ENCODE data around the gene POLR2I.

DNA sequence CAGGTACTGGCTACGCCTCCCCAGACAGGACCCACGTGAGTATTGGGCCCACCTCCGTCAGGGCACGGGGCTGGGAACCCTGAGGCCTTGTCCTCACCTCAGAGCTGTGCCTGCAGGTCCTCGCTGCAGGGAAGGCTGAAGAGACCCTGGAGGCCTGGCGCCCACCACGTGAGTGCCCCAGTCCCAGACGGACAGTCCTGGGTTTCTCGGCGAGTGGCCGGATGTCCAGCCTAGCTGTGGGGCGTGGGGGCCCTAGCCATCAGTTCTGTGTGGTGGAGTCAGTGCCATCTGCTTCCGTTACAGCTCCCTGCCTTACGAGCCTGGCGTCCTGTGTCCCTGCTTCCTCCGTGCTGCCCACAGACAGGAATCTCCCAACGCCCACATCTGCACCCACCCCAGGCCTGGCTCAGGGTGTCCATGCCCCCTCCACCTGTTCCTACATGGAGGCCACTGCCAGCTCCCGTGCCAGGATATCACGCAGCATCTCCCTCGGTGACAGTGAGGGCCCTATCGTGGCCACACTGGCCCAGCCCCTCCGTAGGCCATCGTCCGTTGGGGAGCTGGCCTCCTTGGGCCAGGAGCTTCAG lies 11.5 kb downstream of the POLR2I start:
- TF ChIP-seq CREB1 (CRISPR knock-in tag; IDR thresholded peaks at IDR 0.05; ENCODE audit: low read depth): no peak
- TF ChIP-seq, protein P1, sequence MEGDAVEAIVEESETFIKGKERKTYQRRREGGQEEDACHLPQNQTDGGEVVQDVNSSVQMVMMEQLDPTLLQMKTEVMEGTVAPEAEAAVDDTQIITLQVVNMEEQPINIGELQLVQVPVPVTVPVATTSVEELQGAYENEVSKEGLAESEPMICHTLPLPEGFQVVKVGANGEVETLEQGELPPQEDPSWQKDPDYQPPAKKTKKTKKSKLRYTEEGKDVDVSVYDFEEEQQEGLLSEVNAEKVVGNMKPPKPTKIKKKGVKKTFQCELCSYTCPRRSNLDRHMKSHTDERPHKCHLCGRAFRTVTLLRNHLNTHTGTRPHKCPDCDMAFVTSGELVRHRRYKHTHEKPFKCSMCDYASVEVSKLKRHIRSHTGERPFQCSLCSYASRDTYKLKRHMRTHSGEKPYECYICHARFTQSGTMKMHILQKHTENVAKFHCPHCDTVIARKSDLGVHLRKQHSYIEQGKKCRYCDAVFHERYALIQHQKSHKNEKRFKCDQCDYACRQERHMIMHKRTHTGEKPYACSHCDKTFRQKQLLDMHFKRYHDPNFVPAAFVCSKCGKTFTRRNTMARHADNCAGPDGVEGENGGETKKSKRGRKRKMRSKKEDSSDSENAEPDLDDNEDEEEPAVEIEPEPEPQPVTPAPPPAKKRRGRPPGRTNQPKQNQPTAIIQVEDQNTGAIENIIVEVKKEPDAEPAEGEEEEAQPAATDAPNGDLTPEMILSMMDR (conservative IDR thresholded peaks at IDR 0.05; ENCODE audit: low read depth in 2 of 2): no peak
- TF ChIP-seq POLR2AphosphoS5 (IDR thresholded peaks at IDR 0.05; ENCODE audit: low read depth): no peak
- no peak for TF ChIP-seq EZH2phosphoT487 (IDR thresholded peaks at IDR 0.05; ENCODE audit: unreplicated experiment)
- no peak for TF ChIP-seq JUNB (IDR thresholded peaks at IDR 0.05; ENCODE audit: unreplicated experiment)
- TF ChIP-seq, protein P2, sequence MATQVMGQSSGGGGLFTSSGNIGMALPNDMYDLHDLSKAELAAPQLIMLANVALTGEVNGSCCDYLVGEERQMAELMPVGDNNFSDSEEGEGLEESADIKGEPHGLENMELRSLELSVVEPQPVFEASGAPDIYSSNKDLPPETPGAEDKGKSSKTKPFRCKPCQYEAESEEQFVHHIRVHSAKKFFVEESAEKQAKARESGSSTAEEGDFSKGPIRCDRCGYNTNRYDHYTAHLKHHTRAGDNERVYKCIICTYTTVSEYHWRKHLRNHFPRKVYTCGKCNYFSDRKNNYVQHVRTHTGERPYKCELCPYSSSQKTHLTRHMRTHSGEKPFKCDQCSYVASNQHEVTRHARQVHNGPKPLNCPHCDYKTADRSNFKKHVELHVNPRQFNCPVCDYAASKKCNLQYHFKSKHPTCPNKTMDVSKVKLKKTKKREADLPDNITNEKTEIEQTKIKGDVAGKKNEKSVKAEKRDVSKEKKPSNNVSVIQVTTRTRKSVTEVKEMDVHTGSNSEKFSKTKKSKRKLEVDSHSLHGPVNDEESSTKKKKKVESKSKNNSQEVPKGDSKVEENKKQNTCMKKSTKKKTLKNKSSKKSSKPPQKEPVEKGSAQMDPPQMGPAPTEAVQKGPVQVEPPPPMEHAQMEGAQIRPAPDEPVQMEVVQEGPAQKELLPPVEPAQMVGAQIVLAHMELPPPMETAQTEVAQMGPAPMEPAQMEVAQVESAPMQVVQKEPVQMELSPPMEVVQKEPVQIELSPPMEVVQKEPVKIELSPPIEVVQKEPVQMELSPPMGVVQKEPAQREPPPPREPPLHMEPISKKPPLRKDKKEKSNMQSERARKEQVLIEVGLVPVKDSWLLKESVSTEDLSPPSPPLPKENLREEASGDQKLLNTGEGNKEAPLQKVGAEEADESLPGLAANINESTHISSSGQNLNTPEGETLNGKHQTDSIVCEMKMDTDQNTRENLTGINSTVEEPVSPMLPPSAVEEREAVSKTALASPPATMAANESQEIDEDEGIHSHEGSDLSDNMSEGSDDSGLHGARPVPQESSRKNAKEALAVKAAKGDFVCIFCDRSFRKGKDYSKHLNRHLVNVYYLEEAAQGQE (IDR thresholded peaks at IDR 0.05; ENCODE audit: unreplicated experiment): no peak
- no peak for TF ChIP-seq EZH2 (IDR thresholded peaks at IDR 0.05; ENCODE audit: low read depth, unreplicated experiment)
- TF ChIP-seq, protein P3, sequence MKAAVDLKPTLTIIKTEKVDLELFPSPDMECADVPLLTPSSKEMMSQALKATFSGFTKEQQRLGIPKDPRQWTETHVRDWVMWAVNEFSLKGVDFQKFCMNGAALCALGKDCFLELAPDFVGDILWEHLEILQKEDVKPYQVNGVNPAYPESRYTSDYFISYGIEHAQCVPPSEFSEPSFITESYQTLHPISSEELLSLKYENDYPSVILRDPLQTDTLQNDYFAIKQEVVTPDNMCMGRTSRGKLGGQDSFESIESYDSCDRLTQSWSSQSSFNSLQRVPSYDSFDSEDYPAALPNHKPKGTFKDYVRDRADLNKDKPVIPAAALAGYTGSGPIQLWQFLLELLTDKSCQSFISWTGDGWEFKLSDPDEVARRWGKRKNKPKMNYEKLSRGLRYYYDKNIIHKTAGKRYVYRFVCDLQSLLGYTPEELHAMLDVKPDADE (IDR thresholded peaks at IDR 0.05): no peak
- no peak for TF ChIP-seq ZNF114 (CRISPR knock-in tag; IDR thresholded peaks at IDR 0.05)
- no peak for TF ChIP-seq STAT1 (IDR thresholded peaks at IDR 0.05; ENCODE audit: unreplicated experiment)
- no peak for TF ChIP-seq NANOG (IDR thresholded peaks at IDR 0.05; ENCODE audit: borderline replicate concordance)
- TF ChIP-seq ZNF331 (CRISPR knock-in tag; IDR thresholded peaks at IDR 0.05; ENCODE audit: low read depth): no peak
